ENCODE data around the gene SAC3D1. TPM values are rescaled to one million over a fixed set of nuclear protein-coding genes. Genes with fewer than 3 reads are reported as not detected.

SAC3D1 gene
- total and polyA plus RNA-seq, 2 of the 4 experiments (the other 2 are of a cell fraction) = 2.9 to 13.2 TPM

- H2AFZ ChIP-seq (replicated peaks; ENCODE audit: low read length, poor library complexity) = no peak overlapping the region
- no peak overlapping the region for H3K27ac ChIP-seq (ENCODE audit: insufficient read depth, low read length)
- H3K79me1 ChIP-seq (ENCODE audit: low read depth in 1 of 2, low read length in 2 of 2) = no peaks in the 10 kb centered on the region
- no peak overlapping the region for H3K9ac ChIP-seq (ENCODE audit: low read depth, low read length)
- no peak overlapping the region for H4K5ac ChIP-seq (ENCODE audit: low read depth, low read length)
- H3K4me3 ChIP-seq (ENCODE audit: insufficient read depth, low read depth, low read length) = no peak overlapping the region
- in situ Hi-C loops (cut with MboI; ENCODE audit: low sequenced_read_pairs) (no loop called here), dilution Hi-C loops (cut with HindIII; ENCODE audit: low sequenced_read_pairs, unreplicated experiment) (no loop called here), intact Hi-C loops (cut with micrococcal nuclease) (no loop called here)
- BruUV-seq (replicated peaks) = no TSS peak
- no peak overlapping the region for H2BK20ac ChIP-seq (ENCODE audit: low read depth, low read length)
- H3K9me1 ChIP-seq (ENCODE audit: insufficient read depth, low read length) = no peaks in the 10 kb centered on the region
- H3K56ac ChIP-seq (ENCODE audit: extremely low read depth, insufficient read depth, low read length) = no peak overlapping the region
- no peak overlapping the region for H2AK5ac ChIP-seq (ENCODE audit: low read depth, low read length)
- ATAC-seq (ENCODE audit: low read depth) (no peak), DNase-seq (no peak)
- no peaks in the 10 kb centered on the region for H4K20me1 ChIP-seq (ENCODE audit: insufficient read depth, low read length)
- CTCF ChIA-PET = no interaction called here
- H3K14ac ChIP-seq (replicated peaks; ENCODE audit: low read depth, low read length) = no peak overlapping the region
- no peak overlapping the region for H3K23ac ChIP-seq (ENCODE audit: low read depth, low read length)
- no peak overlapping the region for H2BK15ac ChIP-seq (ENCODE audit: low read depth, low read length)
- TF ChIP-seq RCOR1 (IDR thresholded peaks at IDR 0.05; ENCODE audit: insufficient replicate concordance, low read length) (no peak), POLR2A (IDR thresholded peaks at IDR 0.05; ENCODE audit: low read depth, low read length) (no peak), RFX5 (IDR thresholded peaks at IDR 0.05; ENCODE audit: low read depth, low read length) (no peak), CHD1 (IDR thresholded peaks at IDR 0.05; ENCODE audit: low read depth, low read length) (no peak), NFE2L2 (IDR thresholded peaks at IDR 0.05; ENCODE audit: low read depth, low read length) (no peak), USF2 (IDR thresholded peaks at IDR 0.05; ENCODE audit: low read depth, low read length) (no peak), SMC3 (IDR thresholded peaks at IDR 0.05; ENCODE audit: low read depth, low read length) (no peak), RAD21 (IDR thresholded peaks at IDR 0.05; ENCODE audit: low read length) (no peak), BHLHE40 (IDR thresholded peaks at IDR 0.05; ENCODE audit: low read depth, low read length) (no peak), MAFK (IDR thresholded peaks at IDR 0.05; ENCODE audit: low read depth, low read length) (no peak), MAZ (IDR thresholded peaks at IDR 0.05; ENCODE audit: borderline replicate concordance, low read depth, low read length) (no peak), ELK1 (IDR thresholded peaks at IDR 0.05; ENCODE audit: borderline replicate concordance, low read depth, low read length) (no peak)
- H2AK9ac ChIP-seq (replicated peaks; ENCODE audit: low read depth, low read length, poor library complexity) = no peak overlapping the region
- no peaks in the 10 kb centered on the region for H3K9me3 ChIP-seq (ENCODE audit: control insufficient read depth, insufficient read depth, low read length)
- no peak overlapping the region for H2BK5ac ChIP-seq (ENCODE audit: low read depth, low read length, poor library complexity, severe bottlenecking)
- no peaks in the 10 kb centered on the region for H3K4me1 ChIP-seq (ENCODE audit: control insufficient read depth, insufficient read depth, low read length)
- POLR2A ChIA-PET (ENCODE audit: unreplicated experiment) = no interaction called here
- peaks cover 8% of the 10 kb centered on the region; the same call in 1 of the 2 replicates for H3K27me3 ChIP-seq (ENCODE audit: control insufficient read depth, insufficient read depth, low read length)
- no peak overlapping the region for H2BK120ac ChIP-seq (ENCODE audit: low read depth, low read length)
- no peak overlapping the region for H3K4ac ChIP-seq (ENCODE audit: low read depth, low read length)
- H3K4me2 ChIP-seq (ENCODE audit: low read depth, low read length) = no peak overlapping the region
- no peak overlapping the region for H4K91ac ChIP-seq (ENCODE audit: insufficient read depth, low read depth, low read length)
- 80% methylated on average over 1 of the region's 7 CpGs; no CpG with 5 or more reads in 1 of the 2 experiments for WGBS, 2 experiments (ENCODE audit: extremely low coverage in 2 of 2, insufficient read length in 1 of 2)
- no peak overlapping the region for H4K8ac ChIP-seq (ENCODE audit: low read depth in 2 of 2, low read length in 2 of 2)
- H3K36me3 ChIP-seq (ENCODE audit: control insufficient read depth, insufficient read depth, low read length) = no peaks in the 10 kb centered on the region
- no peak overlapping the region for H3K18ac ChIP-seq (ENCODE audit: low read depth, low read length)
Observed at GRCh38 chr11:65065851-65066250, 24.8 kb downstream of the SAC3D1 start.
